Stimulated activated CD8-positive, alpha-beta memory T cell treated with anti-CD3 and anti-CD28 coated beads, Interleukin-4, amount 100 ng/mL, for 4 hours (primary cell): ENCODE results near the gene COA8.

Experiments
- DNase-seq, 2 donors: peaks; one replicate each; pipeline ENCODE4 v3.0.0-alpha.2; 2020; ENCODE audit warnings: low read depth in 2 of 2, low spot score in 1 of 2

COA8 gene

GRCh38 chr14:103619057-103619456, 56.3 kb downstream of the COA8 start:
- DNase-seq: no peak

GRCh38 chr14:103621860-103622259, 59.1 kb downstream of the COA8 start:
- DNase-seq: no peak

GRCh38 chr14:103623308-103623707, 60.5 kb downstream of the COA8 start:
- no peak for DNase-seq

GRCh38 chr14:103623883-103624482, 61.2 kb downstream of the COA8 start:
- no peak for DNase-seq

DNA sequence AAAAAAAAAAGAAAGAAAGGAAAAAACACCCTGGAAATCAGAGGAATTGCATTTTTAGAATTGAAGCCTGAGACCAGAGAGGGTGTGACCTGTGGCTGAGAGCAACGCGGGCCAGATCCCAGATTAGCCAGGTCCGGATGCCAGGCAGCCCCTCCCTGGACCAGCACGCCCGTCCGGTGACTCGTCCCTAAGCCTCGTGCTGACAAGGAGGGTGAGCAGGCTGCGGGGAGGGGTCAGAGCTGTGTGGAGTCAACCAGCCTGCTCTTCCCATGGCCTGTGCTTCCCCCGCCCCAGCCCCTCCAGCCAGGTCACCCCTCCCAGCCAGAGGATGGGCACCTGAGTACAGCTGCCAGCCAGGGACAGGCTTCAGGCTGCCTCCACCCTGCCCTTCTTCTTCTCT, 62.1 kb downstream of the COA8 start:
- DNase-seq: no peak

DNA sequence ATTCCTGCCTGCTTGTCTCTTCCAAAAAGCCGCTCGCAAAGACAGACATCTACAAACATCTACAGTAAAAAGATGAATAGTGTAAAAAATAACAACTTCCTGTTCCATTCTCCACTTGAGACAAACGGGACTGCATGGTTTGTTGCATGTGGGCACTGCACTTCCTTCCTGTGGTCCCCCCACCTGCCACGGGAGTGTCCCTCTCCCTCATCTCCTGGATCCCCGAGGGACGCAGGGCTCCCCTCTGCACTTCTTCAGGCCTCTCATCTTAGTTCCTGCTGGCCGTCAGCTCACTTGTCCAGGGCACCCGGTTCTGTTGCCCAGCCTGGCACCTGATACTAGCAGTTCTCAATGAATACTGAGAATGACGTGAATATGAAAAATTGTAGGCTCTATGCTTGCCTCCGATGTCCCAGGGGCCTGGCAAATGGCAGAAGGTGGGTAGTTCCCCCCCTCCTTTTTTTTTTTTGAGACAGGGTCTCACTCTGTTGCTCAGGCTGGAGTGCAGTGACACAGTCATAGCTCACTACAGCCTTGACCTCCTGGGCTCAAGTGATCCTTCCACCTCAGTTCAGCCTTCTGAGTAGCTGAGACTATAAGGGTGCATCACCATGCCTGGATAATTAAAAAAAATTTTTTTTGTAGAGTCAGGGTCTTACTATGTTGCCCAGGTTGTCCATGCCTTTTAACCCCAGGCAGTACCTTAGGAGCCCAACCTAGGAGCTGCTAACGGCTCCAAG, 62.8 kb downstream of the COA8 start:
- no peak for DNase-seq

DNA sequence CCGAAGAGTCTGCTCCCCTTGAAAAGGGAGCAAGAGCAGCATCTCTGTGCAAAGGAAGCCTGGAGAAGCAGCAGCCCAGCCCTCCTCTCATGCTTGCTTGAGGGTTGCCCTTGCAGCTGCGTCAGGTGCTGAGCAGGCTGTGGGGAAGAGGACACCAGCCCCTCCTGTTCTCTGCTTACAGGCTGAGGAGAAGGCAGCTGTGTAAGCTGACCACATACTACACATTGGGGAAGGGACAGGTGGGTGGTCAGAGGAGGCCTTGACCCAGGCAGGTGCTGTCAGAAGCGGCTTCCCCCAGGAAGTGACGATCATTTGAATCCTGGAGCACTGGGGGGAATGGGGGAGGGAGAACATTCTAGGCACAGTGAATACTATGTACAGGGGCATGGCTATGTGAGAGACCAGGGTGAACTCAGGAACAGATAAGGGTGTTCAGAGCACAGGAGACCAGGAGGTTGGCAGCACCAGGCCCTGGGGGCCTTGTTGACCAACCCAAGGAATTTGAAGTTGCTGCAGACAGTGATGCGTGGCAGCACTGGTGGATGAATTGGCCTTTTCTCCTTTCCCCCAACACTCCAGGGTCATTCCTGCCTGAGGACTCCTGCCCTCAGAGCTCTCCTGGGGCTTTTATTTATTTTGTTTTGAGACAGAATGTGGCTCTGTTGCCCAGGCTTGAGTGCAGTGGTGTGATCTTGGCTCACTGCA, 63.5 kb downstream of the COA8 start:
- no peak for DNase-seq

DNA sequence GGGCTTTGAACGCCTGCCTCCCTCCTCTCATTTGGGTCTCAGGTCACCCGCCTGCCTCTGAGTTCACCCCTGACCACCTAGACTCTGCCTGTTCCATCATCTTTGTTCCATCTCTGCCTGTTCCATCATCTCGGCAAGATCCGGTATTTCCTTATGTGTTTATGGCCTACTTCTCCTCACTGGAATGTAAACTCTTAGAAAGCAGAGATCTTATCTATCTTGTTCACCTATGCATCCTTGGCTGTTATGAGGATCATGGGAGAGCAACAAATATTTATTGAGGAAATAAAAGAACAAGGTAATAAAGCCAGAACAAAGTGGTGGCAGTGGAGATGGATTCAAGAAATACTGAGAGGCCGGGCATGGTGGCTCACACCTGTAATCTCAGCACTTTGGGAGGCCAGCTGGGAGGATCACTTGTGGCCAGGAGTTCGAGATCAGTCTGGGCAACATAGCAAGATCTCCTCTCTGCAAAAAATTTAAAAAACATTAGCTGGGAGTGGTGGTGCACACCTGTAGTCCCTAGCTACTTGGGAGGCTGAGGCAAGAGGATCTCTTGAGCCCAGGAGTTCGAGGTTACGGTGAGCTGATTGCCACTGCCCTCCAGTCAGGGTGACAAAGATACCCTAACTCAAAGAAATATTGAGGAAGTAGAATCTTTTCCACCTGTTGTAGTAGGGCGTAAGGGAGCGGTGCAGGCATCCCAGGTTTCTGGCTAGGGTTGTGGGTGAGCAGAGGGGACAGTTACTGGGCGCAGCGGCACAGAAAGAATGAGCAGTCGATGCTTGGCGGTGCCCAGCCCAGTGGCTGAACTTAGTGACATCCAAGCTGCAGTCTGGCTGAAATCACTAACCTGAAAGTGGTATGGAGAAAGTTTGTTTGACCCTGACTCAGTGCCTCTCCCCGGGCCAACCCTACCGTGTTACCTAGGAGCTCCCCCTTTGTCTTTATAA, 64.6 kb downstream of the COA8 start:
- no peak for DNase-seq

- DNase-seq: no peak
Observed at GRCh38 chr14:103628221-103628683, 65.5 kb downstream of the COA8 start.

- peak; percentile 61 to 70 for DNase-seq
Observed at GRCh38 chr14:103628684-103629502, 66.1 kb downstream of the COA8 start, which contains the start of gene KLC1. TSS of gene KLC1 (plus strand) at chr14:103629211. CDS start at chr14:103654565, 25,354 bp downstream.

DNA sequence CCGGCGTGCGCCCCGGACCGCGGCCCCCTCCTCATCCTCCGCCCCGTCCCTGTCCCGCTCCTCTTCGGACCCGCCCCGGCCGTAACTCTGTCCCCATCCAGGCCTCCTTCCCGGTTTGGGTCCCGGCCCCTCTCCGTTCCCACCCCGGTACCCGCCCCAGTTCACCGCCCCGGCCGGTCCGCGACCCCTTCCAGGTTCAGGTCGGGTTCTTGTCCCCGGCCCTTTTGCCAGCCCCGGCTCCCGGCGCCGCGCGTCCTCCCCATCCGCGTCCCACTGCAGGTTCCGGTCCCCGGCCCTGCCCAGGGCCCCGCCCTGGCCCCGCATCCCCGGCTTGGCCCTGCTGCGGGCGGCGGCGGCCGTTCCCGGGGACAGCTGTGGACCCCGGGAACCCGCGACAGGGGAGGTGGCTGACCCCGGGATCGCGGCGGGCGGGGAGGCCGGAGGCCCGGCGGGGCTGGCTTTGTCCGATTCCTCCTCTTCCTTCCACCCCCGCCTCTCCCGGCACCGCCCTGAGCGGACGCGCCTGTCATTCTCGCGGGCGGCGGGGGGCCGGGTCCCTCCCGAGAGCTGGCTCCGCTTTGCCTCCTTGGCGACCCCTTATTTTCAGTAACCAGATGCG, 66.9 kb downstream of the COA8 start:
- DNase-seq: no peak

DNA sequence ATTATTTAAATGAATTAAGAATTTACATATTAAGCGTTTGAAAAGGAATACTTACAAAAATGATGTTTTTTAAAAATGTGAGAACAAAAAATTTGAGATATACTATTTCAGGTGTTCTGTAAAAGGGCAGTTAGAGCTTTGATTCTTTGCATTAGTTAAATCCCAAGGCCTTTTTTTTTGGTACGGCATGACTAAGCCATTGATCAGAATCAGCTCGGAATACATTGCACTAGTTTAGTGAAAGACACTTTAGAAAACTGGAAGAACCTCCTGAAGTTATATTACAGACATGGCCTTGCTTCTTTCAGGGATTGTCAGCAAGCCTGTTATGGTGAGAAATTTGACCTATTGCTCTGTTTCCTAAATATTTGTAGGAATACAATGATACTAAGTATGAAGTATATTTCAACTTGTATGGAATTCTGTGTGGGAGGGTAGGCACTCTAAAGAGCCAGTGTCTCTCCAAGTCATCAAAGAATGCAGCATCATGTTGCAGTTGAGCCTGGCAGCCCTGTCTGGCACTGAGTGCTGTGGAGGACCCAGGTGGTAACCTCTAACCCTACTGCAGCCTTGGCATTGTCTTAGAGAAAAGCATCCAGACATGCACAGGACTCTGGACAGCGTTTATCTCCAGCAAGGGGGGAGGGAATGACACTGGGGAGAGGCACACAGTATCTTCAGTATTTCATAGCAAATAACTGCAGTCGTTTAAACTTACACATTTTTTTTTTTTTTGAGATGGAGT, 67.8 kb downstream of the COA8 start:
- DNase-seq: no peak

- no peak for DNase-seq
Observed at GRCh38 chr14:103633391-103633790, 70.6 kb downstream of the COA8 start.

DNA sequence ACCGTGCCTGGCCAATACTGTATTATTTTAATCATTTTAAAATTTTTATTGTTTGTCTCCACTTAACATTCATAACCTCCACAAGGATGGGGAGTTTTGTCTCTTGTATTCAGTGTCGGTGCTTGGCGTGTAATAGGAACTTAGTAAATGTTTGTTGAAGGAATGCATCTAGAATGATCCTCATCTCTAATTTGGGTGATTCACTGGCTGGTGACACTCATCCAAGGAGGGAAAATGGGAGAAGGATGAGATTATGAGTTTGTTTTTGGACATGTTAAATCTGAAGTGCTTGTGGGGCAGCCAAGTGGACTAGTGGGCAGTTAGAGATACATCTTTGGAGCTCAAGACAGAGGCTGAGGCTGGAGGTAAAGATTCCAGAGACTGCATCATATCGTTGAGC, 71.4 kb downstream of the COA8 start:
- no peak for DNase-seq

- DNase-seq: no peak
Observed at GRCh38 chr14:103638594-103638993, 75.8 kb downstream of the COA8 start.
